Measurements from ENCODE around the gene PLAA.

PLAA gene

GRCh38 chr9:26950521-26950920 is 3.5 kb upstream of the PLAA start:
- no peak overlapping the region for H3K4me3 ChIP-seq
- H3K36me3 ChIP-seq (replicated peaks): no peaks in the 10 kb centered on the region
- H3K27me3 ChIP-seq (ENCODE audit: low read depth): no peaks in the 10 kb centered on the region
- H3K4me1 ChIP-seq: peaks cover 4% of the 10 kb centered on the region
- H3K9me3 ChIP-seq: no peaks in the 10 kb centered on the region
- no peak for DNase-seq (ENCODE audit: low spot score in 2 of 2)
- in situ Hi-C loops (cut with MboI; ENCODE audit: low sequenced_read_pairs): no loop called here

- DNase-seq (ENCODE audit: low spot score in 2 of 2): no peak
- no peaks in the 10 kb centered on the region for H3K9me3 ChIP-seq
- in situ Hi-C loops (cut with MboI; ENCODE audit: low sequenced_read_pairs): no loop called here
- no peaks in the 10 kb centered on the region; the same call in 1 of the 2 replicates for H3K4me1 ChIP-seq
- no peak overlapping the region for H3K4me3 ChIP-seq
- H3K27me3 ChIP-seq (ENCODE audit: low read depth): no peaks in the 10 kb centered on the region
- H3K36me3 ChIP-seq (replicated peaks): no peaks in the 10 kb centered on the region
These were observed 2.6 kb upstream of the PLAA start for GRCh38 chr9:26949637-26950069.

GRCh38 chr9:26947736-26948135 is 694 bp upstream of the PLAA start:
- no peaks in the 10 kb centered on the region for H3K9me3 ChIP-seq
- in situ Hi-C loops (cut with MboI; ENCODE audit: low sequenced_read_pairs): no loop called here
- H3K36me3 ChIP-seq (replicated peaks): peaks cover 4% of the 10 kb centered on the region; the same call in 1 of the 2 replicates
- H3K4me1 ChIP-seq: no peaks in the 10 kb centered on the region
- no peak for DNase-seq (ENCODE audit: low spot score in 2 of 2)
- no peaks in the 10 kb centered on the region for H3K27me3 ChIP-seq (ENCODE audit: low read depth)
- H3K4me3 ChIP-seq: peak overlapping the region; percentile 92

- Histone ChIP-seq H3K27me3 (ENCODE audit: low read depth) (no peaks in the 10 kb centered on the region), H3K36me3 (replicated peaks) (peaks cover 4% of the 10 kb centered on the region; the same call in 1 of the 2 replicates), H3K4me3 (peak overlapping the region; percentile 92), H3K4me1 (no peaks in the 10 kb centered on the region), H3K9me3 (no peaks in the 10 kb centered on the region)
- no peak for DNase-seq (ENCODE audit: low spot score in 2 of 2)
- in situ Hi-C loops (cut with MboI; ENCODE audit: low sequenced_read_pairs): no loop called here
These were observed 1.5 kb downstream of the PLAA start for GRCh38 chr9:26945591-26945990.

- H3K4me1 ChIP-seq: peaks cover 3% of the 10 kb centered on the region
- no peaks in the 10 kb centered on the region for H3K27me3 ChIP-seq (ENCODE audit: low read depth)
- peaks cover 4% of the 10 kb centered on the region; the same call in 1 of the 2 replicates for H3K36me3 ChIP-seq (replicated peaks)
- H3K4me3 ChIP-seq: no peak overlapping the region
- H3K9me3 ChIP-seq: no peaks in the 10 kb centered on the region
- DNase-seq (ENCODE audit: low spot score in 2 of 2): no peak
- in situ Hi-C loops (cut with MboI; ENCODE audit: low sequenced_read_pairs): no loop called here
These were observed 6.3 kb downstream of the PLAA start for GRCh38 chr9:26940779-26941178.

GRCh38 chr9:26939955-26940711 is 6.9 kb downstream of the PLAA start:
- in situ Hi-C loops (cut with MboI; ENCODE audit: low sequenced_read_pairs): no loop called here
- no peaks in the 10 kb centered on the region for H3K9me3 ChIP-seq
- H3K4me1 ChIP-seq: peaks cover 3% of the 10 kb centered on the region
- H3K4me3 ChIP-seq: no peak overlapping the region
- peaks cover 4% of the 10 kb centered on the region; the same call in 1 of the 2 replicates for H3K36me3 ChIP-seq (replicated peaks)
- no peaks in the 10 kb centered on the region for H3K27me3 ChIP-seq (ENCODE audit: low read depth)
- DNase-seq (ENCODE audit: low spot score in 2 of 2): no peak

- no peak for DNase-seq (ENCODE audit: low spot score in 2 of 2)
These were observed 9.1 kb downstream of the PLAA start for GRCh38 chr9:26937816-26938371.

GRCh38 chr9:26935847-26936246 is 11.2 kb downstream of the PLAA start:
- Histone ChIP-seq H3K9me3 (no peaks in the 10 kb centered on the region), H3K4me3 (no peak overlapping the region)
- in situ Hi-C loops (cut with MboI; ENCODE audit: low sequenced_read_pairs): no loop called here

More at GRCh38 chr9:26937816-26938371, 9.1 kb downstream of the PLAA start:
- Histone ChIP-seq H3K4me3 (no peak overlapping the region), H3K36me3 (replicated peaks) (no peaks in the 10 kb centered on the region; the same call in 1 of the 2 replicates), H3K4me1 (peaks cover 3% of the 10 kb centered on the region), H3K9me3 (no peaks in the 10 kb centered on the region), H3K27me3 (ENCODE audit: low read depth) (no peaks in the 10 kb centered on the region)
- in situ Hi-C loops (cut with MboI; ENCODE audit: low sequenced_read_pairs): no loop called here

GRCh38 chr9:26928902-26929495 is 18.0 kb downstream of the PLAA start:
- Histone ChIP-seq H3K4me3 (no peak overlapping the region), H3K9me3 (no peaks in the 10 kb centered on the region), H3K36me3 (replicated peaks) (peaks cover 30% of the 10 kb centered on the region), H3K4me1 (no peaks in the 10 kb centered on the region), H3K27me3 (ENCODE audit: low read depth) (no peaks in the 10 kb centered on the region)
- DNase-seq (ENCODE audit: low spot score in 2 of 2): no peak
- in situ Hi-C loops (cut with MboI; ENCODE audit: low sequenced_read_pairs): no loop called here

More at GRCh38 chr9:26935847-26936246, 11.2 kb downstream of the PLAA start:
- Histone ChIP-seq H3K27me3 (ENCODE audit: low read depth) (no peaks in the 10 kb centered on the region), H3K4me1 (peaks cover 3% of the 10 kb centered on the region), H3K36me3 (replicated peaks) (no peaks in the 10 kb centered on the region; the same call in 1 of the 2 replicates)
- no peak for DNase-seq (ENCODE audit: low spot score in 2 of 2)

- in situ Hi-C loops (cut with MboI; ENCODE audit: low sequenced_read_pairs): no loop called here
- Histone ChIP-seq H3K36me3 (replicated peaks) (peaks cover 54% of the 10 kb centered on the region), H3K4me1 (no peaks in the 10 kb centered on the region), H3K27me3 (ENCODE audit: low read depth) (no peaks in the 10 kb centered on the region), H3K4me3 (no peak overlapping the region), H3K9me3 (no peaks in the 10 kb centered on the region)
- no peak for DNase-seq (ENCODE audit: low spot score in 2 of 2)
These were observed 21.4 kb downstream of the PLAA start for GRCh38 chr9:26925609-26926008.

GRCh38 chr9:26919698-26920097 is 27.3 kb downstream of the PLAA start:
- no peaks in the 10 kb centered on the region for H3K4me1 ChIP-seq
- no peaks in the 10 kb centered on the region for H3K9me3 ChIP-seq
- peaks cover 71% of the 10 kb centered on the region for H3K36me3 ChIP-seq (replicated peaks)
- in situ Hi-C loops (cut with MboI; ENCODE audit: low sequenced_read_pairs): no loop called here
- H3K27me3 ChIP-seq (ENCODE audit: low read depth): no peaks in the 10 kb centered on the region
- DNase-seq (ENCODE audit: low spot score in 2 of 2): no peak
- H3K4me3 ChIP-seq: no peak overlapping the region

- Histone ChIP-seq H3K36me3 (replicated peaks) (peaks cover 38% of the 10 kb centered on the region), H3K4me1 (peaks cover 3% of the 10 kb centered on the region; the same call in 1 of the 2 replicates)
- in situ Hi-C loops (cut with MboI; ENCODE audit: low sequenced_read_pairs): no loop called here
These were observed 33.8 kb downstream of the PLAA start for GRCh38 chr9:26913138-26913668.

GRCh38 chr9:26904671-26905070 is 42.4 kb downstream of the PLAA start:
- DNase-seq (ENCODE audit: low spot score in 2 of 2): no peak
- H3K4me3 ChIP-seq: no peak overlapping the region
- no peaks in the 10 kb centered on the region for H3K4me1 ChIP-seq
- no peaks in the 10 kb centered on the region for H3K9me3 ChIP-seq
- no peaks in the 10 kb centered on the region for H3K27me3 ChIP-seq (ENCODE audit: low read depth)
- H3K36me3 ChIP-seq (replicated peaks): peaks cover 24% of the 10 kb centered on the region; the same call in 1 of the 2 replicates
- in situ Hi-C loops (cut with MboI; ENCODE audit: low sequenced_read_pairs): no loop called here

More at GRCh38 chr9:26913138-26913668, 33.8 kb downstream of the PLAA start:
- Histone ChIP-seq H3K27me3 (ENCODE audit: low read depth) (no peaks in the 10 kb centered on the region), H3K9me3 (no peaks in the 10 kb centered on the region), H3K4me3 (no peak overlapping the region)
- DNase-seq (ENCODE audit: low spot score in 2 of 2): peak in 1 of 2 experiments; percentile 54

GRCh38 chr9:26904070-26904469 is 43.0 kb downstream of the PLAA start:
- H3K4me3 ChIP-seq: no peak overlapping the region
- in situ Hi-C loops (cut with MboI; ENCODE audit: low sequenced_read_pairs): no loop called here
- peaks cover 24% of the 10 kb centered on the region; the same call in 1 of the 2 replicates for H3K36me3 ChIP-seq (replicated peaks)
- H3K4me1 ChIP-seq: no peaks in the 10 kb centered on the region
- no peaks in the 10 kb centered on the region for H3K27me3 ChIP-seq (ENCODE audit: low read depth)
- no peak for DNase-seq (ENCODE audit: low spot score in 2 of 2)
- H3K9me3 ChIP-seq: no peaks in the 10 kb centered on the region

Data from HAP-1 (cell line).